GM12878 (cell line): ENCODE data around the gene NECTIN1. TPM values are rescaled to one million over a fixed set of nuclear protein-coding genes. Genes with fewer than 3 reads are reported as not detected.

Experiments
- ATAC-seq: fragments of 200-7000 bp; cut with Tn5 transposase; 3 replicates; pipeline ENCODE4 v1.9.1; 2020; ENCODE audit warnings: mild to moderate bottlenecking, moderate library complexity
- BruUV-seq: library from RNA; stranded (reverse); fragments of 400-500 nt; replicated peaks from 2 replicates; lab custom pipeline; 2021; lab: Mats Ljungman, UMichigan
- CTCF ChIA-PET: fragments of 300-600 bp; sonication (Branson Sonifier 250); formaldehyde crosslinking; extraction: SDS; loops from one replicate; lab custom pipeline; 2021; ENCODE audit warnings: inconsistent platforms; lab: Yijun Ruan, JAX
- POLR2A ChIA-PET: fragments of 350-600 bp; formaldehyde crosslinking; extraction: SDS; loops from one replicate; lab custom pipeline; 2021; ENCODE audit warnings: inconsistent platforms; lab: Charles Lee
- RAD21 ChIA-PET: fragments of 300-600 bp; sonication (Branson Sonifier 250); formaldehyde crosslinking; loops from one replicate; lab custom pipeline; 2023; ENCODE audit warnings: antibody characterized with exemption; ENCODE audit not compliant: unreplicated experiment; lab: Charles Lee
- SMC1A ChIA-PET: fragments of 300-600 bp; sonication (Branson Sonifier 250); formaldehyde crosslinking; loops from one replicate; lab custom pipeline; 2023; ENCODE audit not compliant: unreplicated experiment, uncharacterized antibody; lab: Charles Lee
- DNase-seq: peaks from one replicate; pipeline ENCODE4 v3.0.0-alpha.2; 2011; ENCODE audit warnings: low read depth, low spot score
- FAIRE-seq: peaks from 3 replicates; lab custom pipeline; 2011; peaks lifted over from hg19 to GRCh38; lab: Jason Lieb, UNC
- H2AFZ ChIP-seq: 2 replicates; pipeline ENCODE4 v1.6.0; 2011; ENCODE audit warnings: low read depth, low read length, control low read depth; ENCODE audit not compliant: control insufficient read depth
- H3K27ac ChIP-seq: 2 replicates; pipeline ENCODE4 v1.5.1; 2011; ENCODE audit warnings: control low read depth; ENCODE audit not compliant: control insufficient read depth, insufficient read depth
- H3K27me3 ChIP-seq, 2 experiments: replicated peaks in 1 of 2; 2 replicates each; pipeline versions ENCODE4 v1.6.0 to v1.6.1; 2011; ENCODE audit warnings: low read length in 1 of 2; ENCODE audit not compliant: control insufficient read depth in 2 of 2, insufficient read depth in 2 of 2
- H3K36me3 ChIP-seq, 2 experiments: 2 replicates each; pipeline ENCODE4 v1.5.1; 2011; ENCODE audit warnings: low read length in 1 of 2; ENCODE audit not compliant: control insufficient read depth in 2 of 2, insufficient read depth in 2 of 2
- H3K4me1 ChIP-seq: 2 replicates; pipeline ENCODE4 v1.6.1; 2011; ENCODE audit warnings: mild to moderate bottlenecking, low read length, moderate library complexity, mixed read lengths; ENCODE audit not compliant: control insufficient read depth, insufficient read depth
- H3K4me2 ChIP-seq: 2 replicates; pipeline ENCODE4 v1.6.0; 2011; ENCODE audit warnings: control low read depth; ENCODE audit not compliant: control insufficient read depth, insufficient read depth
- H3K4me3 ChIP-seq: fragments of 200-600 bp; sonication (generic); 2 replicates; pipeline ENCODE4 v1.5.1; 2016
- H3K79me2 ChIP-seq: 2 replicates; pipeline ENCODE4 v1.6.0; 2011; ENCODE audit warnings: low read length; ENCODE audit not compliant: control insufficient read depth, insufficient read depth
- H3K9ac ChIP-seq: 2 replicates; pipeline ENCODE4 v1.8.0; 2011; ENCODE audit warnings: low read length, control low read depth, mixed read lengths; ENCODE audit not compliant: control insufficient read depth, insufficient read depth
- H3K9me3 ChIP-seq: replicated peaks from 3 replicates; pipeline ENCODE4 v1.5.1; 2011; ENCODE audit warnings: mild to moderate bottlenecking, low read length; ENCODE audit not compliant: control insufficient read depth, insufficient read depth
- H4K20me1 ChIP-seq: 2 replicates; pipeline ENCODE4 v1.6.0; 2011; ENCODE audit not compliant: control insufficient read depth, insufficient read depth
- ASH2L ChIP-seq: fragments of 300-600, 200-600 bp; sonication (generic); IDR thresholded peaks from 2 replicates; pipeline ENCODE4 v1.6.1; 2017; ENCODE audit warnings: low read depth, mild to moderate bottlenecking, borderline replicate concordance
- JUND ChIP-seq: IDR thresholded peaks from 2 replicates; pipeline ENCODE4 v1.6.1; 2012; ENCODE audit warnings: low read depth, mild to moderate bottlenecking, low read length, improper control_type of control experiment, moderate library complexity
- RAD21 ChIP-seq: IDR thresholded peaks from 2 replicates; pipeline ENCODE4 v1.6.1; 2011; ENCODE audit warnings: mild to moderate bottlenecking, low read depth, low read length, moderate library complexity; ENCODE audit not compliant: insufficient read depth
- SMC3 ChIP-seq: IDR thresholded peaks from 2 replicates; pipeline ENCODE4 v1.6.1; 2011; ENCODE audit warnings: low read length, improper control_type of control experiment, borderline replicate concordance
- YBX1 ChIP-seq: fragments of 450-650 bp; IDR thresholded peaks from 2 replicates; pipeline ENCODE4 v1.6.1; 2016; ENCODE audit warnings: antibody characterized with exemption
- ZNF24 ChIP-seq: fragments of 450-650 bp; IDR thresholded peaks from 2 replicates; pipeline ENCODE4 v1.6.1; 2017; ENCODE audit warnings: antibody characterized with exemption, mild to moderate bottlenecking
- WGBS: methylation state at CpG from one replicate; pipeline ENCODE4 v1.1.6; 2016; ENCODE audit warnings: low lambda C conversion rate; ENCODE audit not compliant: insufficient replicate concordance, insufficient coverage; ENCODE audit errors: missing lambda C conversion rate; 5-methylcytosine and 5-hydroxymethylcytosine counted together
- in situ Hi-C: fragments of 300-500 bp; cut with MboI; formaldehyde crosslinking; loops from 9 replicates; pipeline ENCODE4 v1.14.3; 2018; ENCODE audit warnings: mixed read lengths
- intact Hi-C: fragments of 100-400 bp; cut with micrococcal nuclease; formaldehyde crosslinking; loops from one replicate; pipeline ENCODE4 v1.14.2; 2022; ENCODE audit not compliant: unreplicated experiment
- polyA plus RNA-seq, 11 experiments: library from polyadenylated mRNA; depleted of rRNA in 4 of 11; unstranded in 6 of 11; stranded (reverse) in 5 of 11; fragments of >200 nt; fragmentation: Nextera tagmentation in 4 of 11; fragmentation: Illumina TruSeq in 1 of 11; extraction: Ambion mirVana in 4 of 11; extraction: Trizol in 1 of 11; gene quantifications; 1 replicate in 1 of 11; 2 replicates in 10 of 11; pipeline versions ENCODE4 v1.2.1 to v1.2.3, GENCODE V29; 2011 to 2016; ENCODE audit warnings: inconsistent platforms in 2 of 11, missing spikeins in 2 of 11, low read depth in 1 of 11
- total RNA-seq, 4 experiments: library from RNA; depleted of rRNA in 3 of 4; stranded (reverse); fragments of >200 nt in 3 of 4; fragmentation: Illumina TruSeq in 1 of 4; extraction: Trizol in 1 of 4; gene quantifications; 2 replicates each; pipeline versions ENCODE4 v1.2.1 to v1.2.3, GENCODE V29; 2013 to 2021
- TF ChIP-seq, protein P1 (sequence below): IDR thresholded peaks from 2 replicates; pipeline ENCODE4 v1.6.1; 2012; ENCODE audit warnings: improper control_type of control experiment, low read depth, low read length; ENCODE audit not compliant: insufficient replicate concordance
- TF ChIP-seq, protein P2 (sequence below): fragments of 450-650 bp; formaldehyde crosslinking; IDR thresholded peaks from 2 replicates; pipeline ENCODE4 v1.4.0; 2022; ENCODE audit warnings: mild to moderate bottlenecking, moderate library complexity
- TF ChIP-seq, protein P3 (sequence below): IDR thresholded peaks from 2 replicates; pipeline ENCODE4 v1.6.1; 2011; ENCODE audit warnings: low read depth, mild to moderate bottlenecking, low read length, moderate library complexity, borderline replicate concordance; ENCODE audit errors: extremely low read depth
- TF ChIP-seq, protein P4 (sequence below): fragments of 450-650 bp; IDR thresholded peaks from 2 replicates; pipeline ENCODE4 v1.6.1; 2017; ENCODE audit warnings: mild to moderate bottlenecking, low read depth, inconsistent platforms; ENCODE audit not compliant: poor library complexity, severe bottlenecking

NECTIN1 gene
- total and polyA plus RNA-seq, 10 of the 15 experiments (the other 5 are each of a cell fraction or from before 2014, with no cell fraction given): 0.97 to 9.2 (median 2.3) TPM

DNA sequence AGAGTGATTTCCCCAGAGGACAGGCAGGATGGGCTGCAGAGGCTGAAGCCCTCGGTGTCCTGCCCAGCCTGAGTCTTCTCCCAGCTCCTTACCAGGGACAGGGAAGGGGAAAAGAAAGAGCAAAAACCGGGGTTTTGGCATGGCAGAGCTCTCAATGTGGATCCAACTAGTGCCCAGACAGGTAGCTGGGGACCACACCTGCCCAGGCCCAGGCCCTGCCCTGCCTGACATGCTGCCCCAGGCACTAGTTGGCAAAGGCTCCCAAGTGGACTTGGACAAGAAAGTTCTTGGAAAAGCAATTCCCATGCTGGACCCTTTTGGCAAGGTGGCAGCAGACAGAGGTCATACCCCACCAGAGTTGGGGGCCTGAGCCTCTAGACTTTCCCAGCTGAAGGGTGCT, 31.1 kb downstream of the NECTIN1 start:
- ChIA-PET SMC1A (no interaction called here), CTCF (interaction anchor here (1.0 to 2.0 kb wide), 2 partner anchors 23 to 31 kb away, joined by 3 to 6 read pairs; partner anchors contain the start of gene NECTIN1), RAD21 (interaction anchor here (1.0 kb wide), 1 partner anchor 24 kb away, joined by 3 read pairs; no protein-coding TSS in a partner anchor), POLR2A (no interaction called here)
- no peak for ATAC-seq
- H3K9ac ChIP-seq: no peak overlapping the region
- H3K4me1 ChIP-seq: peaks cover 14% of the 10 kb centered on the region
- BruUV-seq: no TSS peak
- H3K9me3 ChIP-seq: no peaks in the 10 kb centered on the region
- intact Hi-C loops: no loop called here
- in situ Hi-C loops: no loop called here
- H2AFZ ChIP-seq: no peak overlapping the region
- no peak overlapping the region for H3K27ac ChIP-seq
- 0% methylated on average over 2 of the region's 2 CpGs for WGBS
- no peak overlapping the region for H3K4me3 ChIP-seq
- no peak for FAIRE-seq
- H3K27me3 ChIP-seq: no peaks in the 10 kb centered on the region
- no peak overlapping the region for H3K4me2 ChIP-seq
- no peaks in the 10 kb centered on the region; a peak in 2 of 4 replicates for H3K36me3 ChIP-seq
- no peaks in the 10 kb centered on the region for H4K20me1 ChIP-seq
- H3K79me2 ChIP-seq: no peaks in the 10 kb centered on the region
- no peak for DNase-seq
- no peak for TF ChIP-seq JUND
- no peak for TF ChIP-seq SMC3
- no peak for TF ChIP-seq YBX1
- TF ChIP-seq, protein P1, sequence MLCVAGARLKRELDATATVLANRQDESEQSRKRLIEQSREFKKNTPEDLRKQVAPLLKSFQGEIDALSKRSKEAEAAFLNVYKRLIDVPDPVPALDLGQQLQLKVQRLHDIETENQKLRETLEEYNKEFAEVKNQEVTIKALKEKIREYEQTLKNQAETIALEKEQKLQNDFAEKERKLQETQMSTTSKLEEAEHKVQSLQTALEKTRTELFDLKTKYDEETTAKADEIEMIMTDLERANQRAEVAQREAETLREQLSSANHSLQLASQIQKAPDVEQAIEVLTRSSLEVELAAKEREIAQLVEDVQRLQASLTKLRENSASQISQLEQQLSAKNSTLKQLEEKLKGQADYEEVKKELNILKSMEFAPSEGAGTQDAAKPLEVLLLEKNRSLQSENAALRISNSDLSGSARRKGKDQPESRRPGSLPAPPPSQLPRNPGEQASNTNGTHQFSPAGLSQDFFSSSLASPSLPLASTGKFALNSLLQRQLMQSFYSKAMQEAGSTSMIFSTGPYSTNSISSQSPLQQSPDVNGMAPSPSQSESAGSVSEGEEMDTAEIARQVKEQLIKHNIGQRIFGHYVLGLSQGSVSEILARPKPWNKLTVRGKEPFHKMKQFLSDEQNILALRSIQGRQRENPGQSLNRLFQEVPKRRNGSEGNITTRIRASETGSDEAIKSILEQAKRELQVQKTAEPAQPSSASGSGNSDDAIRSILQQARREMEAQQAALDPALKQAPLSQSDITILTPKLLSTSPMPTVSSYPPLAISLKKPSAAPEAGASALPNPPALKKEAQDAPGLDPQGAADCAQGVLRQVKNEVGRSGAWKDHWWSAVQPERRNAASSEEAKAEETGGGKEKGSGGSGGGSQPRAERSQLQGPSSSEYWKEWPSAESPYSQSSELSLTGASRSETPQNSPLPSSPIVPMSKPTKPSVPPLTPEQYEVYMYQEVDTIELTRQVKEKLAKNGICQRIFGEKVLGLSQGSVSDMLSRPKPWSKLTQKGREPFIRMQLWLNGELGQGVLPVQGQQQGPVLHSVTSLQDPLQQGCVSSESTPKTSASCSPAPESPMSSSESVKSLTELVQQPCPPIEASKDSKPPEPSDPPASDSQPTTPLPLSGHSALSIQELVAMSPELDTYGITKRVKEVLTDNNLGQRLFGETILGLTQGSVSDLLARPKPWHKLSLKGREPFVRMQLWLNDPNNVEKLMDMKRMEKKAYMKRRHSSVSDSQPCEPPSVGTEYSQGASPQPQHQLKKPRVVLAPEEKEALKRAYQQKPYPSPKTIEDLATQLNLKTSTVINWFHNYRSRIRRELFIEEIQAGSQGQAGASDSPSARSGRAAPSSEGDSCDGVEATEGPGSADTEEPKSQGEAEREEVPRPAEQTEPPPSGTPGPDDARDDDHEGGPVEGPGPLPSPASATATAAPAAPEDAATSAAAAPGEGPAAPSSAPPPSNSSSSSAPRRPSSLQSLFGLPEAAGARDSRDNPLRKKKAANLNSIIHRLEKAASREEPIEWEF: no peak
- TF ChIP-seq, protein P2, sequence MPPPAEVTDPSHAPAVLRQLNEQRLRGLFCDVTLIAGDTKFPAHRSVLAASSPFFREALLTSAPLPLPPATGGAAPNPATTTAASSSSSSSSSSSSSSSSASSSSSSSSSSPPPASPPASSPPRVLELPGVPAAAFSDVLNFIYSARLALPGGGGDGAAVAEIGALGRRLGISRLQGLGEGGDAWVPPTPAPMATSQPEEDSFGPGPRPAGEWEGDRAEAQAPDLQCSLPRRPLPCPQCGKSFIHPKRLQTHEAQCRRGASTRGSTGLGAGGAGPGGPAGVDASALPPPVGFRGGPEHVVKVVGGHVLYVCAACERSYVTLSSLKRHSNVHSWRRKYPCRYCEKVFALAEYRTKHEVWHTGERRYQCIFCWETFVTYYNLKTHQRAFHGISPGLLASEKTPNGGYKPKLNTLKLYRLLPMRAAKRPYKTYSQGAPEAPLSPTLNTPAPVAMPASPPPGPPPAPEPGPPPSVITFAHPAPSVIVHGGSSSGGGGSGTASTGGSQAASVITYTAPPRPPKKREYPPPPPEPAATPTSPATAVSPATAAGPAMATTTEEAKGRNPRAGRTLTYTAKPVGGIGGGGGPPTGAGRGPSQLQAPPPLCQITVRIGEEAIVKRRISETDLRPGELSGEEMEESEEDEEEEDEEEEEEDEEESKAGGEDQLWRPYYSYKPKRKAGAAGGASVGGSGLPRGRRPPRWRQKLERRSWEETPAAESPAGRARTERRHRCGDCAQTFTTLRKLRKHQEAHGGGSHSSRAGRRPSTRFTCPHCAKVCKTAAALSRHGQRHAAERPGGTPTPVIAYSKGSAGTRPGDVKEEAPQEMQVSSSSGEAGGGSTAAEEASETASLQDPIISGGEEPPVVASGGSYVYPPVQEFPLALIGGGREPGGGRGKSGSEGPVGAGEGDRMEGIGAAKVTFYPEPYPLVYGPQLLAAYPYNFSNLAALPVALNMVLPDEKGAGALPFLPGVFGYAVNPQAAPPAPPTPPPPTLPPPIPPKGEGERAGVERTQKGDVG (CRISPR knock-in tag): no peak
- TF ChIP-seq, protein P3, sequence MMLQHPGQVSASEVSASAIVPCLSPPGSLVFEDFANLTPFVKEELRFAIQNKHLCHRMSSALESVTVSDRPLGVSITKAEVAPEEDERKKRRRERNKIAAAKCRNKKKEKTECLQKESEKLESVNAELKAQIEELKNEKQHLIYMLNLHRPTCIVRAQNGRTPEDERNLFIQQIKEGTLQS: no peak
- TF ChIP-seq RAD21: no peak
- TF ChIP-seq ASH2L: no peak
- TF ChIP-seq, protein P4, sequence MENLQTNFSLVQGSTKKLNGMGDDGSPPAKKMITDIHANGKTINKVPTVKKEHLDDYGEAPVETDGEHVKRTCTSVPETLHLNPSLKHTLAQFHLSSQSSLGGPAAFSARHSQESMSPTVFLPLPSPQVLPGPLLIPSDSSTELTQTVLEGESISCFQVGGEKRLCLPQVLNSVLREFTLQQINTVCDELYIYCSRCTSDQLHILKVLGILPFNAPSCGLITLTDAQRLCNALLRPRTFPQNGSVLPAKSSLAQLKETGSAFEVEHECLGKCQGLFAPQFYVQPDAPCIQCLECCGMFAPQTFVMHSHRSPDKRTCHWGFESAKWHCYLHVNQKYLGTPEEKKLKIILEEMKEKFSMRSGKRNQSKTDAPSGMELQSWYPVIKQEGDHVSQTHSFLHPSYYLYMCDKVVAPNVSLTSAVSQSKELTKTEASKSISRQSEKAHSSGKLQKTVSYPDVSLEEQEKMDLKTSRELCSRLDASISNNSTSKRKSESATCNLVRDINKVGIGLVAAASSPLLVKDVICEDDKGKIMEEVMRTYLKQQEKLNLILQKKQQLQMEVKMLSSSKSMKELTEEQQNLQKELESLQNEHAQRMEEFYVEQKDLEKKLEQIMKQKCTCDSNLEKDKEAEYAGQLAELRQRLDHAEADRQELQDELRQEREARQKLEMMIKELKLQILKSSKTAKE: no peak
- no peak for TF ChIP-seq ZNF24
